Hepatocyte (in vitro differentiated cells): ENCODE measurements around the gene JAML. TPM values are rescaled to one million over a fixed set of nuclear protein-coding genes. Genes with fewer than 3 reads are reported as not detected.
A peak's percentile ranks its signal among the peaks of the same experiment; 100 is the strongest.

Source experiments
- DNase-seq: peaks from one replicate; pipeline ENCODE4 v3.0.0-alpha.2; 2016; ENCODE audit warnings: low spot score
- H2AFZ ChIP-seq: fragments of 200-600 bp; sonication (generic); 2 replicates; pipeline ENCODE4 v1.6.0; 2016; ENCODE audit warnings: antibody characterized with exemption, mild to moderate bottlenecking
- H3K27ac ChIP-seq: fragments of 200-600 bp; sonication (generic); 2 replicates; pipeline ENCODE4 v1.5.1; 2016; ENCODE audit warnings: mild to moderate bottlenecking
- H3K27me3 ChIP-seq: fragments of 200-600 bp; sonication (generic); 2 replicates; pipeline ENCODE4 v1.6.1; 2016
- H3K36me3 ChIP-seq: fragments of 200-600 bp; sonication (generic); replicated peaks from 2 replicates; pipeline ENCODE4 v1.5.1; 2016; ENCODE audit warnings: low read depth; ENCODE audit not compliant: insufficient read depth
- H3K4me1 ChIP-seq: fragments of 200-600 bp; sonication (generic); 2 replicates; pipeline ENCODE4 v1.5.1; 2016; ENCODE audit warnings: mild to moderate bottlenecking, moderate library complexity; ENCODE audit not compliant: insufficient read depth
- H3K4me2 ChIP-seq: fragments of 200-600 bp; sonication (generic); 2 replicates; pipeline ENCODE4 v1.6.0; 2016
- H3K4me3 ChIP-seq: fragments of 200-600 bp; sonication (generic); 2 replicates; pipeline ENCODE4 v1.5.1; 2016; ENCODE audit warnings: mild to moderate bottlenecking
- H3K79me2 ChIP-seq: fragments of 200-600 bp; sonication (generic); 2 replicates; pipeline ENCODE4 v1.6.0; 2017; ENCODE audit warnings: mild to moderate bottlenecking
- H3K9me2 ChIP-seq: fragments of 200-600 bp; sonication (generic); replicated peaks from 2 replicates; pipeline ENCODE4 v1.6.0; 2017; ENCODE audit warnings: mild to moderate bottlenecking; ENCODE audit not compliant: insufficient read depth
- H3K9me3 ChIP-seq: fragments of 200-600 bp; sonication (generic); 2 replicates; pipeline ENCODE4 v1.5.1; 2016; ENCODE audit warnings: low read depth, mild to moderate bottlenecking
- H4K20me1 ChIP-seq: fragments of 200-600 bp; sonication (generic); 2 replicates; pipeline ENCODE4 v1.6.0; 2016; ENCODE audit warnings: mild to moderate bottlenecking; ENCODE audit not compliant: insufficient read depth, poor library complexity, severe bottlenecking
- CTCF ChIP-seq: fragments of 200-600 bp; sonication (generic); IDR thresholded peaks from 2 replicates; pipeline ENCODE4 v1.5.1; 2016; ENCODE audit warnings: antibody characterized with exemption, mild to moderate bottlenecking; ENCODE audit not compliant: poor library complexity
- EZH2 ChIP-seq: fragments of 200-600 bp; sonication (generic); IDR thresholded peaks from 2 replicates; pipeline ENCODE4 v1.6.1; 2016; ENCODE audit warnings: antibody characterized with exemption, mild to moderate bottlenecking, borderline replicate concordance
- EZH2phosphoT487 ChIP-seq: fragments of 200-600 bp; sonication (generic); IDR thresholded peaks from one replicate; pipeline ENCODE4 v1.6.1; 2018; ENCODE audit warnings: antibody characterized with exemption, mild to moderate bottlenecking, low read depth, moderate library complexity; ENCODE audit not compliant: unreplicated experiment, severe bottlenecking
- WGBS: methylation state at CpG from one replicate; pipeline ENCODE4 v1.1.6; 2016; ENCODE audit warnings: low lambda C conversion rate; ENCODE audit errors: missing lambda C conversion rate; 5-methylcytosine and 5-hydroxymethylcytosine counted together
- polyA plus RNA-seq: library from polyadenylated mRNA; unstranded; fragments of >200 nt; fragmentation: Nextera tagmentation; extraction: Ambion mirVana; gene quantifications from 2 replicates; pipeline ENCODE4 v1.2.1, GENCODE V29; 2016
- total RNA-seq: library from RNA; depleted of rRNA; stranded (reverse); fragments of >200 nt; gene quantifications from 2 replicates; pipeline ENCODE4 v1.2.3, GENCODE V29; 2014

Gene JAML
- total and polyA plus RNA-seq, 2 experiments from 2014 or later, result 5.3 to 5.9 TPM

- H3K4me2 ChIP-seq, result no peak overlapping the region
- H3K36me3 ChIP-seq, result no peaks in the 10 kb centered on the region
- peak overlapping the region; percentile 70 for H3K27ac ChIP-seq
- no peak for TF ChIP-seq CTCF
- TF ChIP-seq EZH2phosphoT487, result no peak
- TF ChIP-seq EZH2, result no peak
- H3K4me3 ChIP-seq, result no peak overlapping the region
- H3K79me2 ChIP-seq, result no peaks in the 10 kb centered on the region
- H4K20me1 ChIP-seq, result no peaks in the 10 kb centered on the region
- no peak for DNase-seq
- no peaks in the 10 kb centered on the region for H3K9me2 ChIP-seq
- H3K27me3 ChIP-seq, result no peaks in the 10 kb centered on the region
- peak overlapping the region; percentile 45 for H2AFZ ChIP-seq
- H3K4me1 ChIP-seq, result peaks cover 44% of the 10 kb centered on the region
- H3K9me3 ChIP-seq, result no peaks in the 10 kb centered on the region
- WGBS, result 78% methylated on average over 6 of the region's 6 CpGs
Measured at GRCh38 chr11:118199135-118199534, 25.7 kb downstream of the JAML start.

- Histone ChIP-seq H2AFZ (peak overlapping the region; percentile 45), H3K9me3 (no peaks in the 10 kb centered on the region), H3K4me3 (no peak overlapping the region), H3K27me3 (no peaks in the 10 kb centered on the region), H4K20me1 (no peaks in the 10 kb centered on the region), H3K4me1 (peaks cover 46% of the 10 kb centered on the region), H3K27ac (peak overlapping the region; percentile 70), H3K36me3 (no peaks in the 10 kb centered on the region), H3K4me2 (peak overlapping the region; percentile 75), H3K79me2 (no peaks in the 10 kb centered on the region), H3K9me2 (no peaks in the 10 kb centered on the region)
- peak; percentile 89 for DNase-seq
- WGBS, result 0% methylated on average over 8 of the region's 9 CpGs
- TF ChIP-seq CTCF (peak; percentile 95), EZH2 (no peak), EZH2phosphoT487 (no peak)
Measured at GRCh38 chr11:118198370-118198769, 26.4 kb downstream of the JAML start.

GRCh38 chr11:118194835-118195627, 29.8 kb downstream of the JAML start:
- 27% methylated on average over 10 of the region's 10 CpGs for WGBS
- H3K36me3 ChIP-seq, result no peaks in the 10 kb centered on the region
- H3K4me2 ChIP-seq, result peak overlapping the region; percentile 26
- no peaks in the 10 kb centered on the region for H4K20me1 ChIP-seq
- peaks cover 29% of the 10 kb centered on the region for H3K4me1 ChIP-seq
- peak overlapping the region; percentile 9 for H2AFZ ChIP-seq
- no peaks in the 10 kb centered on the region for H3K79me2 ChIP-seq
- H3K27ac ChIP-seq, result peak overlapping the region; percentile 95
- TF ChIP-seq CTCF (no peak), EZH2 (no peak), EZH2phosphoT487 (no peak)
- H3K9me3 ChIP-seq, result no peaks in the 10 kb centered on the region
- peak; percentile 90 for DNase-seq
- no peak overlapping the region for H3K4me3 ChIP-seq
- H3K9me2 ChIP-seq, result no peaks in the 10 kb centered on the region
- H3K27me3 ChIP-seq, result no peaks in the 10 kb centered on the region
